Esophagus muscularis mucosa (tissue), 4 donors: ENCODE measurements around the gene SUPT20HL2. TPM values are rescaled to one million over a fixed set of nuclear protein-coding genes. Genes with fewer than 3 reads are reported as not detected.

Experiments used
- DNase-seq: peaks from one replicate; pipeline ENCODE4 v3.0.0-alpha.2; 2017; ENCODE audit errors: extremely low spot score
- H3K27ac ChIP-seq, 4 donors: fragments of 200-600 bp; sonication (generic); replicated peaks in 1 of 4; 1 replicate in 3 of 4; 2 replicates in 1 of 4; pipeline ENCODE4 v1.5.1; 2016 to 2019; ENCODE audit warnings: mild to moderate bottlenecking in 1 of 4
- H3K27me3 ChIP-seq, 4 donors: fragments of 200-600 bp; sonication (generic); one replicate each; pipeline versions ENCODE4 v1.5.1 to v1.6.0; 2016 to 2019
- H3K36me3 ChIP-seq, 4 donors: fragments of 200-600 bp; sonication (generic); one replicate each; pipeline ENCODE4 v1.5.1; 2016 to 2019
- H3K4me1 ChIP-seq, 4 donors: fragments of 200-600 bp; sonication (generic); one replicate each; pipeline ENCODE4 v1.5.1; 2016 to 2019
- H3K4me3 ChIP-seq, 4 donors: fragments of 200-600 bp; sonication (generic); 1 replicate in 2 of 4; 2 replicates in 2 of 4; pipeline ENCODE4 v1.5.1; 2016 to 2019; ENCODE audit warnings: mild to moderate bottlenecking in 4 of 4, moderate library complexity in 1 of 4
- H3K9me3 ChIP-seq, 4 donors: fragments of 200-600 bp; sonication (generic); 1 replicate in 3 of 4; 2 replicates in 1 of 4; pipeline ENCODE4 v1.5.1; 2016 to 2019
- EP300 ChIP-seq: sonication (generic); formaldehyde crosslinking; IDR thresholded peaks from one replicate; pipeline ENCODE4 v1.6.1; 2017; ENCODE audit warnings: antibody characterized with exemption
- POLR2A ChIP-seq: fragments of 450-650 bp; IDR thresholded peaks from one replicate; pipeline ENCODE4 v1.6.1; 2017; ENCODE audit warnings: antibody characterized with exemption, moderate library complexity, mild to moderate bottlenecking, low read depth
- POLR2AphosphoS5 ChIP-seq, 2 donors: sonication (generic); formaldehyde crosslinking; IDR thresholded peaks; one replicate each; pipeline ENCODE4 v1.6.1; 2017; ENCODE audit warnings: antibody characterized with exemption in 2 of 2
- WGBS: methylation state at CpG from one replicate; pipeline ENCODE4 v1.1.5; 2018; 5-methylcytosine and 5-hydroxymethylcytosine counted together
- intact Hi-C: fragments of 100-400 bp; cut with DNase I; formaldehyde crosslinking; loops from one replicate; pipeline ENCODE4 v1.15.1; 2023
- total RNA-seq, 4 donors: library from RNA; depleted of rRNA; stranded (reverse); fragments of >200 nt; gene quantifications; one replicate each; pipeline versions ENCODE4 v1.1.0 to v1.2.1, GENCODE V29; 2016
- TF ChIP-seq, protein P1 (sequence below), 3 experiments: fragments of 200-600 bp in 2 of 3; fragments of 450-650 bp in 1 of 3; sonication (generic) in 2 of 3; IDR thresholded peaks; one replicate each; pipeline ENCODE4 v1.5.1; 2017 to 2019; ENCODE audit warnings: antibody characterized with exemption in 3 of 3, mild to moderate bottlenecking in 2 of 3, moderate library complexity in 1 of 3

SUPT20HL2 gene
- total RNA-seq, 4 donors from 2014 or later, result 0.33 TPM; not detected in 3

DNA sequence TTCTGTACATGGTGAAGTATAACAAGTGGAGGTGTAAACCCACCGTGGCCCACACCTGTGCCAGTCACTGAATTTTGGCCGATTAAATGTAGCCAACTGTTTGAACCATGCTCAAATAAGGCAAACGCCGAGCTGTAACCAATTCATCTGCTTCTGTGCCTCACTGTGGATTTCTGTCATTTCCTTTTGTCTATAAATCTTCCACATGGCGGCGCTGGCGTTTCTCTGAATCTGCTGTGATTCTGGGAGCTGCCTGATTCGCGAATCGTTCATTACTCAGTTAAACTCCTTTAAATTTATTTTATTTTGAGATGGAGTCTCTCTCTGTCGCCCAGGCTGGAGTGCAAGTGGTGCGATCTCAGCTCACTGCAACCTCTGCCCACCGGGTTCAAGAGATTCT lies 19.2 kb downstream of the SUPT20HL2 start:
- peaks cover 0 to 36% (median 27%) of the 10 kb centered on the region in 4 donors for H3K4me1 ChIP-seq
- no peaks in the 10 kb centered on the region for H3K36me3 ChIP-seq
- H3K4me3 ChIP-seq, result no peak overlapping the region
- WGBS, result 48% methylated on average over 13 of the region's 13 CpGs
- no peaks in the 10 kb centered on the region for H3K9me3 ChIP-seq
- DNase-seq, result no peak
- intact Hi-C loops, result no loop called here
- H3K27ac ChIP-seq, result peak overlapping the region in 1 of 4 donors; percentile 78
- TF ChIP-seq, protein P1, sequence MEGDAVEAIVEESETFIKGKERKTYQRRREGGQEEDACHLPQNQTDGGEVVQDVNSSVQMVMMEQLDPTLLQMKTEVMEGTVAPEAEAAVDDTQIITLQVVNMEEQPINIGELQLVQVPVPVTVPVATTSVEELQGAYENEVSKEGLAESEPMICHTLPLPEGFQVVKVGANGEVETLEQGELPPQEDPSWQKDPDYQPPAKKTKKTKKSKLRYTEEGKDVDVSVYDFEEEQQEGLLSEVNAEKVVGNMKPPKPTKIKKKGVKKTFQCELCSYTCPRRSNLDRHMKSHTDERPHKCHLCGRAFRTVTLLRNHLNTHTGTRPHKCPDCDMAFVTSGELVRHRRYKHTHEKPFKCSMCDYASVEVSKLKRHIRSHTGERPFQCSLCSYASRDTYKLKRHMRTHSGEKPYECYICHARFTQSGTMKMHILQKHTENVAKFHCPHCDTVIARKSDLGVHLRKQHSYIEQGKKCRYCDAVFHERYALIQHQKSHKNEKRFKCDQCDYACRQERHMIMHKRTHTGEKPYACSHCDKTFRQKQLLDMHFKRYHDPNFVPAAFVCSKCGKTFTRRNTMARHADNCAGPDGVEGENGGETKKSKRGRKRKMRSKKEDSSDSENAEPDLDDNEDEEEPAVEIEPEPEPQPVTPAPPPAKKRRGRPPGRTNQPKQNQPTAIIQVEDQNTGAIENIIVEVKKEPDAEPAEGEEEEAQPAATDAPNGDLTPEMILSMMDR (IDR thresholded peaks at IDR 0.05), result peak in 1 of 3 experiments; percentile 4
- TF ChIP-seq POLR2A (no peak), EP300 (no peak)
- H3K27me3 ChIP-seq, result no peaks in the 10 kb centered on the region

DNA sequence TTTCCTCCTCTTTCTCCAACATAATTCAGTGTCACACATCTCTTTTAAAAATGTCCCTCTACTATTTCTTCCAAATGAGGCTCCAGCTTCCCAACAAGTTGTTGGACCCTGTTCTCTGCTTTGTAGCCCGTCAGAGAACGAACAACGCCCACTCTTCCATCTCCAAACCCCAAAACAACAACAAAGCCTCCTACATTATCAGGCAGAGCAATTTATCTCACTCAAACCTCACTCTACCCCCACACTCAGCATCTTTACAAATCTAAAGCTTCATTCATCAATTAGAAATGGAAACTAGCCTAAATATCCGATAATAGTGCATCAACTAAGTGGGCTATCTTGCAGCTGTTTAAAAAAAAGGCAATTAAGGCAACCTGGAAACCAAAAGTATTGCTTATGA lies 20.5 kb downstream of the SUPT20HL2 start:
- WGBS, result 72% methylated on average over 4 of the region's 4 CpGs
- Histone ChIP-seq H3K9me3 (no peaks in the 10 kb centered on the region), H3K4me1 (peaks cover 0 to 36% (median 27%) of the 10 kb centered on the region in 4 donors), H3K4me3 (no peak overlapping the region), H3K27ac (peak overlapping the region; percentile 68 to 81 (median 76)), H3K27me3 (no peaks in the 10 kb centered on the region), H3K36me3 (no peaks in the 10 kb centered on the region)
- DNase-seq, result no peak
- TF ChIP-seq POLR2A (no peak), POLR2AphosphoS5 (IDR thresholded peaks at IDR 0.05) (no peak), EP300 (no peak)
- TF ChIP-seq, protein P1 (IDR thresholded peaks at IDR 0.05), result no peak
- intact Hi-C loops, result no loop called here

DNA sequence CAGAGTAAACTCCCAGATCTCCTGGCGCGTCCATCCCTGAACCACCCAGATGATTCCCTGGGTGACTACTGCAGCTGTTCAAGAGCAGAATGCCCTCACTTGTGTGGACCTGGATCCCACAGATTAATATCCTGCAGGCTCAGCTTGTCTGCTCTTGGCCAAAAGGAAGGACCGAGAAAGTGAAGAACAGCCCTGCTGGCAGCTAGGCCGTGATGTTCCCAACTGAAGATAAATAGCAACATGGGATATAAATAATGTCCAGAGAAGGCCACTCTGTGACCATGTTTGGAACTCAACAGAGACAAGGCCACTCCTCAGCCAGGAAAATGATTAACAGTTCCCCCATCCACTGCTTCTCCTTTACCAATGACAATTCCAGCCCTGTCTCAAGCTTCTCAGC lies 21.5 kb downstream of the SUPT20HL2 start:
- peak; percentile 45 to 74 for TF ChIP-seq POLR2AphosphoS5 (IDR thresholded peaks at IDR 0.05)
- no peak for TF ChIP-seq EP300
- no peak for DNase-seq
- 51% methylated on average over 4 of the region's 4 CpGs for WGBS
- no peaks in the 10 kb centered on the region for H3K27me3 ChIP-seq
- intact Hi-C loops, result no loop called here
- no peaks in the 10 kb centered on the region for H3K9me3 ChIP-seq
- no peaks in the 10 kb centered on the region for H3K36me3 ChIP-seq
- H3K4me1 ChIP-seq, result peaks cover 0 to 36% (median 27%) of the 10 kb centered on the region in 4 donors
- peak overlapping the region; percentile 68 to 81 (median 76) for H3K27ac ChIP-seq
- no peak overlapping the region for H3K4me3 ChIP-seq

DNA sequence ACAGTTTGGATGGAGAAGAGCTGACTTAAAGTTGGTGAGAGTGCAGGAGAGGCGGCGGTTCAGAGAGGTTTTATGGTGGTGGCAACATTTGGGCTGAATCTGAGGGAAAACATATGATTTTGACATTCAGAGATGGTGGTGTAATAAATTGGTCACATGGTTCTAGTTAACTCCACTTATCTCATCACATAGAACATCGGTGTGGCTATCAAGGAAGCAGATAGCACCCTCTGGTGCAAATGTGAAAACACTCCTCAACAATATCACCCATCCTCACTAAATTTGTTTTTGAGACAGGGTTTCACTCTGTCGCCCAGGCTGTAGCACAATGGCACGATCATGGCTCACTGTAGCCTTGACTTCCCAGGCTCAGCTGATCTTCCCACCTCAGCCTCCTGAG lies 28.8 kb downstream of the SUPT20HL2 start:
- Histone ChIP-seq H3K9me3 (no peaks in the 10 kb centered on the region), H3K36me3 (no peaks in the 10 kb centered on the region), H3K4me1 (peaks cover 0 to 27% (median 17%) of the 10 kb centered on the region in 4 donors), H3K27ac (no peak overlapping the region), H3K27me3 (no peaks in the 10 kb centered on the region), H3K4me3 (no peak overlapping the region)
- no peak for TF ChIP-seq EP300
- TF ChIP-seq, protein P1 (IDR thresholded peaks at IDR 0.05), result no peak
- TF ChIP-seq POLR2A, result no peak
- TF ChIP-seq POLR2AphosphoS5 (IDR thresholded peaks at IDR 0.05), result no peak
- intact Hi-C loops, result no loop called here
- 85% methylated on average over 5 of the region's 5 CpGs for WGBS
- DNase-seq, result no peak

DNA sequence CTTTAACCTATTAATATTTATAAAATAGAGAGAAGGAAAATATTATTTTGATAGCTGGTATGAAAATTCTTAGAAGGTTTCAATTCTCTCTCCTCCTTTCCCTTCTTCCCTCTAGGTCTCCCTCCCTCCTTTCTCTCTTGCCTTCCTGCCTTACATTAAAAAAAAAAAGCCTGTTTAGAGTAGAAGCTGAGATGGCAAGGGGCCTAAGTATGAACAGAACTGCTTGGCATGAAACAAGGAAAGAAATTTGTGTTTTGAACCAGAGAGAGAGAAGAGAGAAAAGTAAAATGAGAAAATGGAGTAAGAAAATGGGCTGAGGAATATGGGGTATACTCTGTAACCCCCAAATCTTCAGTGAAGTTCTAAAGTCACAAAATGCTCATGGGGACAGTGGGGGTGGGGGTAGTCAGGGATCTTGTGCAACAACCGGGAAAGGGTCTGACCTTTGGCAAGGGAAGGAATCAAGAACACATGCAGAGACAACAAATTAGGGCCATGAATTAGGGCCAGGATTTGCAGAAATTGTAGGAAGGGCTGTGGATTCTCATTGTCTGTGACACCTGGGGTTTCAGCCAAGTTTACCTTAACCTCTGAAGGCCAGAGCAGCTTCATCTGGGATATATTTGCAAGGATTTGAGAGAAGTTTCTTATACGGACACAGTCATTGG lies 30.6 kb downstream of the SUPT20HL2 start:
- H3K36me3 ChIP-seq, result no peaks in the 10 kb centered on the region
- H3K4me1 ChIP-seq, result peaks cover 0 to 27% (median 16%) of the 10 kb centered on the region in 4 donors
- peak overlapping the region; percentile 50 to 72 (median 62) for H3K27ac ChIP-seq
- peak overlapping the region in 1 of 4 donors; percentile 9 for H3K4me3 ChIP-seq
- TF ChIP-seq, protein P1 (IDR thresholded peaks at IDR 0.05), result no peak
- TF ChIP-seq POLR2A (no peak), POLR2AphosphoS5 (IDR thresholded peaks at IDR 0.05) (peak in 1 of 2 donors; percentile 22), EP300 (no peak)
- DNase-seq, result no peak
- peaks cover 0 to 4% (median 0%) of the 10 kb centered on the region in 4 donors for H3K27me3 ChIP-seq
- intact Hi-C loops, result no loop called here
- H3K9me3 ChIP-seq, result no peaks in the 10 kb centered on the region
- WGBS, result 38% methylated on average over 2 of the region's 2 CpGs
